Measurements from ENCODE around the gene GANAB. TPM values are rescaled to one million over a fixed set of nuclear protein-coding genes. Genes with fewer than 3 reads are reported as not detected.

The GANAB gene
- total RNA-seq, 1 donor from 2014 or later: 213 TPM

DNA sequence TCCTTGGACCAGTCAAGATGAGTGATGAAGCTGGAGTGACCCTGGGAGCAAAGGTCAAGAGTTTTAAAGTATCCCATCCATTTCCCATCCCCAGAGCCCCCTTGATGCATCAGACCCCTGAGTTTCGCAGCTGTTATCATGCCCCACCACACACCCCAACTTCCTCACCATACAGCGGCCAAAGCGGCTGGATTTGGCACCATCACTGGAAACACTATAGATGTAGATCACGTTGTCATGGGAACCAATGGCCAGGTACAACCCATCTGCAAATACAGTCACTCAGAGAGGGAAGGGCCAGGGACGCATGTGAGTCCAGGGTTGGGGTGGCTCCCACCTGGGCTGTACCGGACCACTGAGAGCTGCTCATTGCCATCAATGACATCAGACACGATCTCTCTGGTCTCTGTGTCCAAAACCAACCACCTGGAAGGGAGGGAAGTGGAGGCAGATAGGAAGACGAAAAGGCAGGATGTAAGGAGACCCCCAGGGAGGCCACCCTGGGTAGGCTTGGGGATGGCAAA lies 42.6 kb downstream of the GANAB start:
- TF ChIP-seq, protein P1, sequence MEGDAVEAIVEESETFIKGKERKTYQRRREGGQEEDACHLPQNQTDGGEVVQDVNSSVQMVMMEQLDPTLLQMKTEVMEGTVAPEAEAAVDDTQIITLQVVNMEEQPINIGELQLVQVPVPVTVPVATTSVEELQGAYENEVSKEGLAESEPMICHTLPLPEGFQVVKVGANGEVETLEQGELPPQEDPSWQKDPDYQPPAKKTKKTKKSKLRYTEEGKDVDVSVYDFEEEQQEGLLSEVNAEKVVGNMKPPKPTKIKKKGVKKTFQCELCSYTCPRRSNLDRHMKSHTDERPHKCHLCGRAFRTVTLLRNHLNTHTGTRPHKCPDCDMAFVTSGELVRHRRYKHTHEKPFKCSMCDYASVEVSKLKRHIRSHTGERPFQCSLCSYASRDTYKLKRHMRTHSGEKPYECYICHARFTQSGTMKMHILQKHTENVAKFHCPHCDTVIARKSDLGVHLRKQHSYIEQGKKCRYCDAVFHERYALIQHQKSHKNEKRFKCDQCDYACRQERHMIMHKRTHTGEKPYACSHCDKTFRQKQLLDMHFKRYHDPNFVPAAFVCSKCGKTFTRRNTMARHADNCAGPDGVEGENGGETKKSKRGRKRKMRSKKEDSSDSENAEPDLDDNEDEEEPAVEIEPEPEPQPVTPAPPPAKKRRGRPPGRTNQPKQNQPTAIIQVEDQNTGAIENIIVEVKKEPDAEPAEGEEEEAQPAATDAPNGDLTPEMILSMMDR (IDR thresholded peaks at IDR 0.05; ENCODE audit: partially characterized antibody, unreplicated experiment): no peak
- peak overlapping the region; percentile 86 for H3K4me3 Mint-ChIP-seq (ENCODE audit: unreplicated experiment)
- H3K9me3 Mint-ChIP-seq (ENCODE audit: unreplicated experiment): peaks cover 25% of the 10 kb centered on the region
- H3K27ac Mint-ChIP-seq (ENCODE audit: unreplicated experiment): peak overlapping the region; percentile 85
- H3K36me3 Mint-ChIP-seq (ENCODE audit: unreplicated experiment): peaks cover 8% of the 10 kb centered on the region
- H3K4me1 Mint-ChIP-seq (ENCODE audit: low read depth, unreplicated experiment): peaks cover 18% of the 10 kb centered on the region
- peaks cover 25% of the 10 kb centered on the region for H3K27me3 Mint-ChIP-seq (ENCODE audit: unreplicated experiment)
- DNase-seq: no peak

DNA sequence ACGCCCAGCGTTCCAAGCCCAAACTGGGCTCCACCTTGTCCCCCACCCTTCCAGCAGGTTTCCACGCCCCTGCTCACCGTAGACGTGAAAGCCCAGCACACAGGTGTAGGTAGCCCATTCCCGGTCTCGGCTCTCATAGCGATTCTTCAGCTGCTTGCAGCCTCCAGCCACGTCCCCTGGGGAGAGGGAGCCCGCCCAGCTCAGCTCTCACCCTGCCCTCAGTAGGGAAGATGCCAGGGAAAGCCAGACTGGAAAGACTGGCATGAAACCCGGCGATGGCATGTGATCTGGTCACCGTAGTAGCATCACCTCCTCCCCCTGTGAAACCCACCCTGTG lies 43.4 kb downstream of the GANAB start:
- TF ChIP-seq, protein P1 (IDR thresholded peaks at IDR 0.05; ENCODE audit: partially characterized antibody, unreplicated experiment): no peak
- no peak for DNase-seq
- Mint-ChIP-seq H3K36me3 (ENCODE audit: unreplicated experiment) (peaks cover 8% of the 10 kb centered on the region), H3K27ac (ENCODE audit: unreplicated experiment) (peak overlapping the region; percentile 85), H3K27me3 (ENCODE audit: unreplicated experiment) (peaks cover 27% of the 10 kb centered on the region), H3K9me3 (ENCODE audit: unreplicated experiment) (peaks cover 29% of the 10 kb centered on the region), H3K4me3 (ENCODE audit: unreplicated experiment) (peak overlapping the region; percentile 86), H3K4me1 (ENCODE audit: low read depth, unreplicated experiment) (peaks cover 23% of the 10 kb centered on the region)

DNA sequence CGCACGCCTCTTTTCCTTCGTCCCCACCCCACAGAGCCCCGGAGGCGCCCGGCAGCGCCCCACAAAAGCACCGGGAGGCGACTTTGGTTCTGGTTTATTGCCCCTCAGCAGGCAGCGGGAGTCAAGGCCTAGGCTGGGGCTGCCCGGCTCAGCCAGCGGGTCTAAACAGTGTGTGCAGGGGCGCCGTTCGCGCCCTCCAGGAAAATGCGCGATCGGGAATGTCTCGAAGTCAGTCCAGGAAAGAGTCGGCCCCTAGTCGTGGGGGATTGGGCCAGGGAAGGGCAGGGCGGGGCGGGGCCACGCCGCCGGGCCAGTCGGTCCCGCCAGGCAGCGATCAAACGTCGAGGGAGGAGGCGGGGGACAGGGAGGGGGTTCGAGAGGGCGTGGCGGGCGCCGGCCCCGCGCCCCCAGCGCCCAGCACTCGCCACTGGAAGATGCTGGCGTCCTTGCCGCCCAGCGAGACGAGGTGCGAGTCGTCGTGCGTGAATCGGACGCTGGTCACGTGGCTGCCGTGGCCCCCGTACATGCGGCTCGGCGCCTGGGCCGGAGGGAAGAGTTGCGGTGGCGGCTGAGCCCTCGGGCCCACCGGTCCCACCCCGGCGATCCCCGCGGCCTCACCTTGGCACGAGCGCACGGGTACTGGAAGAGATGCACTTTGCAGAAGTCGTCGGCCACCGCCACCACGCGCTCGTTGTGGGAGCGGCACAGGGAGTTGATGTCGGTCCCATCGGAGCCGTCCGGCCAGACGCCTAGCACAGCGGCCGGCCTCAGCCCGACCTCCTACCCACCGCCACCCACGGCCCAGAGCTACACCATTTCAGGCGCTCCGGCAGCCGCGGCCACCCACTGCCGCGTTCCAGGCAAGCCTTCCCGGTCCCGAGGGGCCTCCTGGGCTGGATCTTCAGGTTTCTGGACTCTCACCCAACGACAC lies 44.0 kb downstream of the GANAB start:
- peak overlapping the region; percentile 99 for H3K4me3 Mint-ChIP-seq (ENCODE audit: unreplicated experiment)
- TF ChIP-seq, protein P1 (IDR thresholded peaks at IDR 0.05; ENCODE audit: partially characterized antibody, unreplicated experiment): peak; percentile 23
- peaks cover 29% of the 10 kb centered on the region for H3K9me3 Mint-ChIP-seq (ENCODE audit: unreplicated experiment)
- peaks cover 23% of the 10 kb centered on the region for H3K4me1 Mint-ChIP-seq (ENCODE audit: low read depth, unreplicated experiment)
- peaks cover 27% of the 10 kb centered on the region for H3K27me3 Mint-ChIP-seq (ENCODE audit: unreplicated experiment)
- H3K36me3 Mint-ChIP-seq (ENCODE audit: unreplicated experiment): peaks cover 8% of the 10 kb centered on the region
- peak; percentile 66 for DNase-seq
- H3K27ac Mint-ChIP-seq (ENCODE audit: unreplicated experiment): peak overlapping the region; percentile 86

DNA sequence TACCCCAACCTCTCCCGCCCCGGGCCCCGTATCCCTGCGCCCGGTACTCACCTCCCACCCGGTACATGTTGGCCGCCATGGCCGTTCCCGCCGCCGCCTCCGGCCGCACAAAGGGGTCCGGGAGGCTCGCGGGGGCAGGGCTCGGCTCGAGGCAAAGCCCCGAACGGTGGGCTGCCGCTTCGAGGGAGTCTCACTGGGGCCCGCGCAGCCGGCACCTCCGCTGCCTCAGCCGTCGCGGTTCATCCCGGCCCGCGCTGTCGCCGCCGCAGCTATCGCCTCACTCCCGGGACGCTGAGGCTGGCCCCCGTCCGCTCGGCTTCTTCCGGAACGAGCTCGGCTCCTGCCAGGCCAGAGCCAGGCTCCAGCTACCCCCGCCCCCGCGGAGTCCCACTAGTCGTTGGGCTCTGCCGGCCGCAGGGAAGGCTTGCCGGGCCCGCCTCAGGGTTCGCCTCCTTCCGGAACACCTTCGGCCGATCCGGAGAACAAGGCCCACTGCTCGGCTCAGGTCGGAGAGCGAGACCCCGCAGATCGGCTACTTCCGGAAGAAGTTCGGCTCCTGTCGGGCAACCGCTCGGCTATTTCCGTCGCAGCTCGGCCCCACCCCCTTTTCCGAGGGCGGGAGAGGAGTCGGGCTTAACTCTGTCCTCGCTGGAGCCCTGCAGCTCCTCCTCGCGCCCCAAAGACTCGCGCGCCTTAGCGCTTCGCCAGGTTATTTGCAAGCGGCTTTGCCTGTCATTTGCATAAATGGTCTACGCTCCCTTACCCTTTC lies 44.9 kb downstream of the GANAB start, which contains the start of gene MTA2:
MTA2 (minus strand) TSS at position 494 of the 769 bp plus-strand sequence; CDS start at position 79, 415 bp downstream.
- peaks cover 23% of the 10 kb centered on the region for H3K4me1 Mint-ChIP-seq (ENCODE audit: low read depth, unreplicated experiment)
- peak within 1 kb of the TSS; percentile 93 for H3K27ac Mint-ChIP-seq (ENCODE audit: unreplicated experiment)
- H3K9me3 Mint-ChIP-seq (ENCODE audit: unreplicated experiment): peaks cover 29% of the 10 kb centered on the region
- peak; percentile 98 for DNase-seq
- H3K4me3 Mint-ChIP-seq (ENCODE audit: unreplicated experiment): peak within 1 kb of the TSS; percentile 99
- peaks cover 8% of the 10 kb centered on the region for H3K36me3 Mint-ChIP-seq (ENCODE audit: unreplicated experiment)
- H3K27me3 Mint-ChIP-seq (ENCODE audit: unreplicated experiment): peaks cover 27% of the 10 kb centered on the region
- TF ChIP-seq, protein P1 (IDR thresholded peaks at IDR 0.05; ENCODE audit: partially characterized antibody, unreplicated experiment): no peak

All from glutamatergic neuron (in vitro differentiated cells).